ENCODE data around the gene ADRM1. TPM values are rescaled to one million over a fixed set of nuclear protein-coding genes. Genes with fewer than 3 reads are reported as not detected.
A peak's percentile ranks its signal among the peaks of the same experiment; 100 is the strongest.

Gene ADRM1
- total RNA-seq, 1 experiment from 2014 or later: 227 TPM

- H3K9me3 Mint-ChIP-seq (ENCODE audit: low read depth, unreplicated experiment): peaks cover 3% of the 10 kb centered on the region
- intact Hi-C loops (cut with micrococcal nuclease; ENCODE audit: unreplicated experiment): loop anchor here (2.0 kb wide), 1 partner anchor 15 kb away; no protein-coding TSS in a partner anchor
- H3K36me3 Mint-ChIP-seq (ENCODE audit: insufficient read depth, unreplicated experiment): peaks cover 97% of the 10 kb centered on the region
- peak overlapping the region; percentile 93 for H3K27ac Mint-ChIP-seq (ENCODE audit: unreplicated experiment)
- TF ChIP-seq CTCF (IDR thresholded peaks at IDR 0.05; ENCODE audit: unreplicated experiment): no peak
- peak overlapping the region; percentile 60 for H3K4me3 Mint-ChIP-seq (ENCODE audit: low read depth, unreplicated experiment)
- no peaks in the 10 kb centered on the region for H3K27me3 Mint-ChIP-seq (ENCODE audit: unreplicated experiment)
- no peak for DNase-seq
- peaks cover 33% of the 10 kb centered on the region for H3K4me1 Mint-ChIP-seq (ENCODE audit: low read depth, unreplicated experiment)
- BruUV-seq (replicated peaks): no TSS peak
- CTCF ChIA-PET: interaction anchor here (0.7 to 2.2 kb wide), 8 partner anchors 10 to 47 kb away, joined by 4 to 33 read pairs (median 7); partner anchors contain the start of genes LAMA5 and RPS21
Measured at GRCh38 chr20:62349556-62350097, 46.8 kb downstream of the ADRM1 start.

GRCh38 chr20:62350098-62350628 lies 47.4 kb downstream of the ADRM1 start:
- peak; percentile 98 for DNase-seq
- BruUV-seq (replicated peaks): no TSS peak
- H3K9me3 Mint-ChIP-seq (ENCODE audit: low read depth, unreplicated experiment): peaks cover 3% of the 10 kb centered on the region
- peaks cover 95% of the 10 kb centered on the region for H3K36me3 Mint-ChIP-seq (ENCODE audit: insufficient read depth, unreplicated experiment)
- intact Hi-C loops (cut with micrococcal nuclease; ENCODE audit: unreplicated experiment): loop anchor here (2.0 kb wide), 1 partner anchor 15 kb away; no protein-coding TSS in a partner anchor
- peak overlapping the region; percentile 93 for H3K27ac Mint-ChIP-seq (ENCODE audit: unreplicated experiment)
- no peak for TF ChIP-seq CTCF (IDR thresholded peaks at IDR 0.05; ENCODE audit: unreplicated experiment)
- CTCF ChIA-PET: interaction anchor here (0.7 to 2.2 kb wide), 9 partner anchors 9 to 48 kb away, joined by 3 to 33 read pairs (median 7); partner anchors contain the start of genes LAMA5 and RPS21
- no peaks in the 10 kb centered on the region for H3K27me3 Mint-ChIP-seq (ENCODE audit: unreplicated experiment)
- peak overlapping the region; percentile 60 for H3K4me3 Mint-ChIP-seq (ENCODE audit: low read depth, unreplicated experiment)
- H3K4me1 Mint-ChIP-seq (ENCODE audit: low read depth, unreplicated experiment): peaks cover 33% of the 10 kb centered on the region

GRCh38 chr20:62350629-62351422 lies 48.0 kb downstream of the ADRM1 start:
- H3K27me3 Mint-ChIP-seq (ENCODE audit: unreplicated experiment): no peaks in the 10 kb centered on the region
- CTCF ChIA-PET: interaction anchor here (0.9 to 2.2 kb wide), 7 partner anchors 8 to 36 kb away, joined by 3 to 33 read pairs (median 7); partner anchors contain the start of genes LAMA5 and RPS21
- TF ChIP-seq CTCF (IDR thresholded peaks at IDR 0.05; ENCODE audit: unreplicated experiment): no peak
- DNase-seq: peak; percentile 52
- H3K27ac Mint-ChIP-seq (ENCODE audit: unreplicated experiment): peak overlapping the region; percentile 93
- peaks cover 36% of the 10 kb centered on the region for H3K4me1 Mint-ChIP-seq (ENCODE audit: low read depth, unreplicated experiment)
- H3K4me3 Mint-ChIP-seq (ENCODE audit: low read depth, unreplicated experiment): peak overlapping the region; percentile 60
- intact Hi-C loops (cut with micrococcal nuclease; ENCODE audit: unreplicated experiment): loop anchor here (2.0 kb wide), 1 partner anchor 14 kb away; no protein-coding TSS in a partner anchor
- H3K36me3 Mint-ChIP-seq (ENCODE audit: insufficient read depth, unreplicated experiment): peaks cover 95% of the 10 kb centered on the region
- BruUV-seq (replicated peaks): no TSS peak
- H3K9me3 Mint-ChIP-seq (ENCODE audit: low read depth, unreplicated experiment): peaks cover 3% of the 10 kb centered on the region

All from Calu3 (cell line).